H9 (cell line): ENCODE data around the gene CYBRD1. TPM values are rescaled to one million over a fixed set of nuclear protein-coding genes. Genes with fewer than 3 reads are reported as not detected.

Experiments used
- DNase-seq: peaks from one replicate; pipeline ENCODE4 v3.0.0-alpha.2; 2017
- H2AFZ ChIP-seq: one replicate; pipeline ENCODE4 v1.6.1; 2013; ENCODE audit warnings: mild to moderate bottlenecking, low read length, control low read depth, moderate library complexity
- H2AK5ac ChIP-seq: 2 replicates; pipeline ENCODE4 v1.6.1; 2013; ENCODE audit warnings: low read length, control low read depth, mixed read lengths; ENCODE audit not compliant: insufficient read length
- H2BK120ac ChIP-seq: one replicate; pipeline ENCODE4 v1.6.1; 2013; ENCODE audit warnings: low read depth, mild to moderate bottlenecking, low read length, control low read depth, inconsistent platforms; ENCODE audit not compliant: poor library complexity, severe bottlenecking
- H2BK12ac ChIP-seq: 2 replicates; pipeline ENCODE4 v1.6.1; 2013; ENCODE audit warnings: low read length, control low read depth, mixed read lengths, low read depth; ENCODE audit not compliant: insufficient read length
- H2BK15ac ChIP-seq: 2 replicates; pipeline ENCODE4 v1.6.1; 2013; ENCODE audit warnings: low read depth, low read length, control low read depth
- H2BK20ac ChIP-seq: one replicate; pipeline ENCODE4 v1.6.1; 2013; ENCODE audit warnings: low read depth, mild to moderate bottlenecking, low read length, control low read depth, inconsistent platforms; ENCODE audit not compliant: poor library complexity, severe bottlenecking
- H2BK5ac ChIP-seq: 2 replicates; pipeline ENCODE4 v1.6.1; 2013; ENCODE audit warnings: low read length, control low read depth, mixed read lengths; ENCODE audit not compliant: insufficient read length
- H3K14ac ChIP-seq: 2 replicates; pipeline ENCODE4 v1.6.1; 2013; ENCODE audit warnings: low read length, control low read depth; ENCODE audit not compliant: insufficient read depth
- H3K18ac ChIP-seq: 2 replicates; pipeline ENCODE4 v1.6.1; 2013; ENCODE audit warnings: low read depth, mild to moderate bottlenecking, mixed read lengths, low read length, control low read depth; ENCODE audit not compliant: insufficient read length
- H3K23ac ChIP-seq: 2 replicates; pipeline ENCODE4 v1.6.1; 2013; ENCODE audit warnings: low read length, control low read depth, mixed read lengths, low read depth; ENCODE audit not compliant: insufficient read length
- H3K23me2 ChIP-seq: 2 replicates; pipeline ENCODE4 v1.6.1; 2013; ENCODE audit warnings: low read depth, mild to moderate bottlenecking, mixed read lengths, low read length, control low read depth; ENCODE audit not compliant: insufficient read length, poor library complexity, severe bottlenecking
- H3K27ac ChIP-seq: 2 replicates; pipeline ENCODE4 v1.5.1; 2013; ENCODE audit warnings: low read length, control low read depth, mixed read lengths, low read depth; ENCODE audit not compliant: insufficient read length
- H3K27me3 ChIP-seq: 2 replicates; pipeline ENCODE4 v1.6.1; 2013; ENCODE audit warnings: low read length, control low read depth, inconsistent platforms; ENCODE audit not compliant: insufficient read depth
- H3K4ac ChIP-seq: 2 replicates; pipeline ENCODE4 v1.6.1; 2013; ENCODE audit warnings: low read depth, mild to moderate bottlenecking, control low read depth, inconsistent platforms, low read length, moderate library complexity
- H3K4me1 ChIP-seq: 2 replicates; pipeline ENCODE4 v1.6.1; 2013; ENCODE audit warnings: low read length, control low read depth, inconsistent platforms; ENCODE audit not compliant: insufficient read depth
- H3K4me2 ChIP-seq: 2 replicates; pipeline ENCODE4 v1.6.1; 2013; ENCODE audit warnings: low read length, control low read depth, mixed read lengths; ENCODE audit not compliant: insufficient read length, insufficient read depth
- H3K56ac ChIP-seq: 2 replicates; pipeline ENCODE4 v1.6.1; 2013; ENCODE audit warnings: low read depth, mild to moderate bottlenecking, mixed read lengths, low read length, control low read depth; ENCODE audit not compliant: insufficient read length
- H3K79me1 ChIP-seq: 2 replicates; pipeline ENCODE4 v1.6.1; 2013; ENCODE audit warnings: low read depth, mild to moderate bottlenecking, moderate library complexity, low read length, control low read depth, inconsistent platforms; ENCODE audit not compliant: insufficient read depth, poor library complexity, severe bottlenecking
- H3K79me2 ChIP-seq: 2 replicates; pipeline ENCODE4 v1.6.1; 2013; ENCODE audit warnings: low read length, control low read depth, inconsistent platforms; ENCODE audit not compliant: insufficient read depth
- H3K9ac ChIP-seq: 2 replicates; pipeline ENCODE4 v1.6.1; 2013; ENCODE audit warnings: low read length, control low read depth, mixed read lengths; ENCODE audit not compliant: insufficient read length; ENCODE audit errors: extremely low read depth
- H3K9me3 ChIP-seq: one replicate; pipeline ENCODE4 v1.6.1; 2013; ENCODE audit warnings: low read depth, low read length, inconsistent platforms; ENCODE audit not compliant: control insufficient read depth
- H3T11ph ChIP-seq: one replicate; pipeline ENCODE4 v1.6.1; 2013; ENCODE audit warnings: mild to moderate bottlenecking, low read length, control low read depth, inconsistent platforms
- H4K20me1 ChIP-seq: one replicate; pipeline ENCODE4 v1.6.1; 2013; ENCODE audit not compliant: control insufficient read depth, insufficient read length, insufficient read depth
- H4K5ac ChIP-seq: 2 replicates; pipeline ENCODE4 v1.6.1; 2013; ENCODE audit warnings: low read depth, mild to moderate bottlenecking, mixed read lengths, low read length, control low read depth; ENCODE audit not compliant: insufficient read length
- H4K8ac ChIP-seq: replicated peaks from 2 replicates; pipeline ENCODE4 v1.6.1; 2013; ENCODE audit warnings: low read length, control low read depth, mixed read lengths, low read depth; ENCODE audit not compliant: insufficient read length
- H4K91ac ChIP-seq: 2 replicates; pipeline ENCODE4 v1.6.1; 2013; ENCODE audit warnings: low read depth, mild to moderate bottlenecking, moderate library complexity, mixed read lengths, low read length, control low read depth; ENCODE audit not compliant: insufficient read length
- H3K27ac Mint-ChIP-seq, 3 experiments: 2 replicates in 2 of 3; 3 replicates in 1 of 3; pipeline ENCODE4 v1.8.0; 2020 to 2021; ENCODE audit warnings: mixed read lengths in 3 of 3, mild to moderate bottlenecking in 1 of 3, moderate library complexity in 1 of 3
- H3K27me3 Mint-ChIP-seq: 2 replicates; pipeline ENCODE4 v1.8.0; 2021; ENCODE audit warnings: low read depth, mild to moderate bottlenecking, moderate library complexity, mixed read lengths
- H3K36me3 Mint-ChIP-seq, 3 experiments: 2 replicates in 2 of 3; 3 replicates in 1 of 3; pipeline ENCODE4 v1.8.0; 2020 to 2021; ENCODE audit warnings: low read depth in 3 of 3, mixed read lengths in 3 of 3; ENCODE audit not compliant: insufficient read depth in 1 of 3
- H3K4me1 Mint-ChIP-seq, 2 experiments: 2 replicates each; pipeline ENCODE4 v1.8.0; 2020; ENCODE audit warnings: mixed read lengths in 2 of 2
- H3K4me3 Mint-ChIP-seq, 2 experiments: 2 replicates in 1 of 2; 3 replicates in 1 of 2; pipeline ENCODE4 v1.8.0; 2020 to 2021; ENCODE audit warnings: mild to moderate bottlenecking in 2 of 2, mixed read lengths in 2 of 2, moderate library complexity in 1 of 2
- H3K9me3 Mint-ChIP-seq, 2 experiments: 2 replicates in 1 of 2; 3 replicates in 1 of 2; pipeline ENCODE4 v1.8.0; 2020; ENCODE audit warnings: mild to moderate bottlenecking in 2 of 2, mixed read lengths in 2 of 2, moderate library complexity in 1 of 2
- CTCF ChIP-seq: fragments of 200-600 bp; sonication (generic); conservative IDR thresholded peaks from 3 replicates; pipeline ENCODE4 v1.8.0; 2021; ENCODE audit warnings: antibody characterized with exemption, mild to moderate bottlenecking
- WGBS: extraction: QIAGEN DNeasy Blood & Tissue Kit; methylation state at CpG from one replicate; pipeline ENCODE4 v1.1.7; 2013; ENCODE audit warnings: missing lambda C conversion rate, low lambda C conversion rate, mixed read lengths; ENCODE audit not compliant: insufficient read length; ENCODE audit errors: extremely low coverage; 5-methylcytosine and 5-hydroxymethylcytosine counted together
- total RNA-seq: library from RNA; stranded (reverse); gene quantifications from 2 replicates; pipeline ENCODE4 v1.2.1, GENCODE V29; 2021

Gene CYBRD1
- total RNA-seq, 1 experiment from 2014 or later = 3.6 TPM

- no peaks in the 10 kb centered on the region for H3K27me3 ChIP-seq
- DNase-seq = peak; percentile 39
- H3K4me1 ChIP-seq = no peaks in the 10 kb centered on the region
- H2AK5ac ChIP-seq = no peak overlapping the region
- Mint-ChIP-seq H3K4me3 (no peak overlapping the region), H3K27me3 (peaks cover 9% of the 10 kb centered on the region), H3K4me1 (peaks cover 0 to 3% of the 10 kb centered on the region in 2 experiments; a peak in 1 of 4 replicates), H3K36me3 (no peaks in the 10 kb centered on the region), H3K9me3 (peaks cover 3 to 6% of the 10 kb centered on the region in 2 experiments; a peak in 2 of 5 replicates), H3K27ac (no peak overlapping the region)
- no peak overlapping the region for H2AFZ ChIP-seq
- no peak overlapping the region for H3K56ac ChIP-seq
- H3K4ac ChIP-seq = no peak overlapping the region
- no peak overlapping the region for H2BK120ac ChIP-seq
- no peak overlapping the region for H3K4me2 ChIP-seq
- H2BK15ac ChIP-seq = no peak overlapping the region
- no peak overlapping the region for H2BK5ac ChIP-seq
- no peaks in the 10 kb centered on the region for H3K79me2 ChIP-seq
- H2BK20ac ChIP-seq = no peak overlapping the region
- no peaks in the 10 kb centered on the region for H3K79me1 ChIP-seq
- H3K9me3 ChIP-seq = no peaks in the 10 kb centered on the region
- no peak overlapping the region for H4K91ac ChIP-seq
- no peak overlapping the region for H4K5ac ChIP-seq
- H3K27ac ChIP-seq = no peak overlapping the region
- H3K23me2 ChIP-seq = no peaks in the 10 kb centered on the region
- no peak overlapping the region for H3K23ac ChIP-seq
- no CpG with 5 or more reads among the region's 7 CpGs for WGBS
- H2BK12ac ChIP-seq = no peak overlapping the region
- no peak overlapping the region for H3T11ph ChIP-seq
- H4K20me1 ChIP-seq = no peaks in the 10 kb centered on the region
- peak; percentile 84 for TF ChIP-seq CTCF
- H3K9ac ChIP-seq = no peak overlapping the region
- no peak overlapping the region for H3K14ac ChIP-seq
- H4K8ac ChIP-seq = no peak overlapping the region
- H3K18ac ChIP-seq = no peak overlapping the region
Observed at GRCh38 chr2:171598713-171599319, 76.5 kb downstream of the CYBRD1 start.
